IMR-90 (cell line): ENCODE measurements around the gene TBC1D23.

ENCODE experiments used
- CEBPB ChIP-seq: IDR thresholded peaks from 2 replicates; pipeline ENCODE4 v1.6.1; 2012; ENCODE audit warnings: low read depth, low read length, improper control_type of control experiment
- MAFK ChIP-seq: IDR thresholded peaks from 2 replicates; pipeline ENCODE4 v1.6.1; 2012; ENCODE audit warnings: low read depth, low read length, improper control_type of control experiment
- POLR2A ChIP-seq: IDR thresholded peaks from 2 replicates; pipeline ENCODE4 v1.6.1; 2012; ENCODE audit warnings: mild to moderate bottlenecking, low read depth, low read length
- TF ChIP-seq, protein P1 (sequence below): conservative IDR thresholded peaks from 2 replicates; pipeline ENCODE4 v1.5.1; 2012; ENCODE audit warnings: mild to moderate bottlenecking, low read depth, low read length, improper control_type of control experiment
- TF ChIP-seq, protein P2 (sequence below): fragments of 150-350 bp; IDR thresholded peaks from 2 replicates; pipeline ENCODE4 v1.6.1; 2017; ENCODE audit warnings: mild to moderate bottlenecking, antibody characterized with exemption, low read length, low read depth

DNA sequence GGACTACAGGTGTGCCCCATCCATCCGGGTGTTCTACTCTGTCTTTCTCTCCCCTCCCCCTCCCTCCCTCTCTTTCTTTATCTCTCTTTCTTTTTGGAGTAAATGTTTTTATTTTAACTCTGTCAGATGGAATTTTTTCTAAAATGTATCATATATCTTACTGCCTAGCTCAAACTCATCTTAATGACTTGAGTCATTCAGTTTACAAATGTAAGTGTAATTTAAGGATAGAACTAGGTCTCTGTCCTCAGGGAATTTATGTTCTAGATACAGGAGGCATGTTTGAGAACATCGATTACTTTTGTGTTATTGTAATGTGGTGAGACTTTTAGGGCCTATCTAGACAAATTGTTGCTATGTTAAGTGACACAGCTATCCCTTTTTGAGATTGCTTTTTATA is 3.5 kb downstream of the TBC1D23 start:
- TF ChIP-seq, protein P1, sequence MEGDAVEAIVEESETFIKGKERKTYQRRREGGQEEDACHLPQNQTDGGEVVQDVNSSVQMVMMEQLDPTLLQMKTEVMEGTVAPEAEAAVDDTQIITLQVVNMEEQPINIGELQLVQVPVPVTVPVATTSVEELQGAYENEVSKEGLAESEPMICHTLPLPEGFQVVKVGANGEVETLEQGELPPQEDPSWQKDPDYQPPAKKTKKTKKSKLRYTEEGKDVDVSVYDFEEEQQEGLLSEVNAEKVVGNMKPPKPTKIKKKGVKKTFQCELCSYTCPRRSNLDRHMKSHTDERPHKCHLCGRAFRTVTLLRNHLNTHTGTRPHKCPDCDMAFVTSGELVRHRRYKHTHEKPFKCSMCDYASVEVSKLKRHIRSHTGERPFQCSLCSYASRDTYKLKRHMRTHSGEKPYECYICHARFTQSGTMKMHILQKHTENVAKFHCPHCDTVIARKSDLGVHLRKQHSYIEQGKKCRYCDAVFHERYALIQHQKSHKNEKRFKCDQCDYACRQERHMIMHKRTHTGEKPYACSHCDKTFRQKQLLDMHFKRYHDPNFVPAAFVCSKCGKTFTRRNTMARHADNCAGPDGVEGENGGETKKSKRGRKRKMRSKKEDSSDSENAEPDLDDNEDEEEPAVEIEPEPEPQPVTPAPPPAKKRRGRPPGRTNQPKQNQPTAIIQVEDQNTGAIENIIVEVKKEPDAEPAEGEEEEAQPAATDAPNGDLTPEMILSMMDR = no peak
- no peak for TF ChIP-seq POLR2A
- TF ChIP-seq, protein P2, sequence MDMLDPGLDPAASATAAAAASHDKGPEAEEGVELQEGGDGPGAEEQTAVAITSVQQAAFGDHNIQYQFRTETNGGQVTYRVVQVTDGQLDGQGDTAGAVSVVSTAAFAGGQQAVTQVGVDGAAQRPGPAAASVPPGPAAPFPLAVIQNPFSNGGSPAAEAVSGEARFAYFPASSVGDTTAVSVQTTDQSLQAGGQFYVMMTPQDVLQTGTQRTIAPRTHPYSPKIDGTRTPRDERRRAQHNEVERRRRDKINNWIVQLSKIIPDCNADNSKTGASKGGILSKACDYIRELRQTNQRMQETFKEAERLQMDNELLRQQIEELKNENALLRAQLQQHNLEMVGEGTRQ = no peak
- no peak for TF ChIP-seq MAFK
- no peak for TF ChIP-seq CEBPB
